MCF 10A (cell line): ENCODE results near the gene IL12A. TPM values are rescaled to one million over a fixed set of nuclear protein-coding genes. Genes with fewer than 3 reads are reported as not detected.

Source experiments
- BruUV-seq: library from RNA; stranded (reverse); fragments of 400-500 nt; replicated peaks from 2 replicates; lab custom pipeline; 2021; lab: Mats Ljungman, UMichigan
- CTCF ChIA-PET: fragments of 300-600 bp; sonication (Branson Sonifier 250); formaldehyde crosslinking; extraction: SDS; loops from one replicate; lab custom pipeline; 2021; ENCODE audit warnings: antibody characterized with exemption, inconsistent platforms; lab: Yijun Ruan, JAX
- POLR2A ChIA-PET: fragments of 300-600, 350-650 bp; sonication (Branson Sonifier 250); formaldehyde crosslinking; extraction: SDS; loops from one replicate; lab custom pipeline; 2020; ENCODE audit warnings: antibody characterized with exemption, inconsistent platforms; lab: Yijun Ruan, JAX
- DNase-seq: peaks from one replicate; pipeline ENCODE4 v3.0.0-alpha.2; 2018; ENCODE audit not compliant: unreplicated experiment
- H3K27ac Mint-ChIP-seq: one replicate; pipeline ENCODE4 v1.8.0; 2022; ENCODE audit warnings: mild to moderate bottlenecking, low read depth, mixed read lengths; ENCODE audit not compliant: unreplicated experiment
- H3K27me3 Mint-ChIP-seq: one replicate; pipeline ENCODE4 v1.8.0; 2022; ENCODE audit warnings: mixed read lengths; ENCODE audit not compliant: insufficient read depth, unreplicated experiment
- H3K36me3 Mint-ChIP-seq: one replicate; pipeline ENCODE4 v1.8.0; 2022; ENCODE audit warnings: mild to moderate bottlenecking, moderate library complexity, mixed read lengths; ENCODE audit not compliant: insufficient read depth, unreplicated experiment
- H3K4me1 Mint-ChIP-seq: one replicate; pipeline ENCODE4 v1.8.0; 2022; ENCODE audit warnings: mixed read lengths; ENCODE audit not compliant: insufficient read depth, unreplicated experiment
- H3K4me3 Mint-ChIP-seq: one replicate; pipeline ENCODE4 v1.8.0; 2022; ENCODE audit warnings: mild to moderate bottlenecking, moderate library complexity, mixed read lengths; ENCODE audit not compliant: unreplicated experiment
- H3K9me3 Mint-ChIP-seq: one replicate; pipeline ENCODE4 v1.8.0; 2022; ENCODE audit warnings: mixed read lengths; ENCODE audit not compliant: unreplicated experiment
- intact Hi-C: fragments of 100-400 bp; cut with micrococcal nuclease; formaldehyde crosslinking; loops from 2 replicates; pipeline ENCODE4 v1.14.1; 2022
- total RNA-seq: library from RNA; stranded (reverse); gene quantifications from 2 replicates; pipeline ENCODE4 v1.2.3, GENCODE V29; 2022
- TF ChIP-seq, protein P1 (sequence below): fragments of 200-600 bp; IDR thresholded peaks from one replicate; pipeline ENCODE4 v1.8.0; 2022; ENCODE audit warnings: antibody characterized with exemption, mild to moderate bottlenecking; ENCODE audit not compliant: unreplicated experiment

Gene IL12A
- total RNA-seq, 1 experiment from 2014 or later = 1.7 TPM

DNA sequence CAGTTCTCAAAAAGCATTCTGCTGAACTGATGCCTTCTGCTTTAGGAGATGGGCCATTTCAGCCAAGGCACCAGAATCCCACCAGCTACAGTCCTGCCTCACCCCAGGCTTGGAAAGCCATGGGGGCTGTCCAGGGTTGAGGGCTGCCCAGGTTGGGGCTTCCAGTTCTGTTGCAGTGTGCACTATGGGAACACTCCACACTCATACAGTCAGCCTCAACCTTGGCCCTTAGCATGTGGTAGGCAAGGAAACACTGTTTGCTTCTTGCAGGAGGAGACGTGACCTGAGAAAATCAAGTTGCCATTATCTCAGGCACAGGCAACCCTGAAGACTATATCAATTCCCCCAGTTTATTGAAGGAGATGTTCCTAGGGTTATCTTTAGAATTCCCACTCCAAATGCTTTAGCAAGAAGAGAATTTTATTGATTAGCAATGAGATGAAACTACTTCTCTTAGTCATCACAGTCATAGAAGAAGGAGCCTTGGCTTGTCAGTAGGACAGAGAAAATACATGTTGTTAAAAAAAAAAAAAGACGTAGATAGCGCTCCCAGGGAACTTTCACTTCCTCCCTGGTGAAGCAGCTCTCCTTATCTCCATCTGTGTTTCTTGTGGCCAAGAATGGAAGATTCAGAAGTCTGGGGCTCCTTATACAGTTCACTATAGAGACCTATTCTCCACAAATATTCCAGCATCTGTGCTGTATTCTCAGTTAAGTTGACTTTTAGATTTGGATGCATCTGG, 38.3 kb upstream of the IL12A start:
- BruUV-seq = no TSS peak

DNA sequence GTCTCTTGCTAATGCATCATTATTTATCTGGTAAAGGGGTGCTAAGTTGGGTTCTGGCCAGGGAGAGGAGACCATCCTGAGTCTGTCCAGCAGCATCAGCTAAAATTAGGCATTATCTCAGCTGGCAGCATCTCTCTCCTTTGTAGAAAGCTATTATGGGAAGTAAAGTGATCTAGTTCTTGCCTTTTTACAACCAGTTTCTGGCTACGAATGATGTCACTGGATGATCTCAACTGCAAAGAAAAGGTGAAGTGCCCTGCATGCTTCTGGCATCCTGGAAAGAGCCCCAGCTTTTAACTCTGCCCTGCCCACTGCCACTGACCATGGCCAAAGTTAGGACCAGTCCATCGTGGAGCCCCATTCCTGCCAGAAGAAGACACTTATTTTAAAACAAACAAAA, 37.1 kb upstream of the IL12A start:
- Mint-ChIP-seq H3K4me3 (no peak overlapping the region), H3K36me3 (no peaks in the 10 kb centered on the region), H3K4me1 (no peaks in the 10 kb centered on the region), H3K27ac (no peak overlapping the region), H3K27me3 (no peaks in the 10 kb centered on the region), H3K9me3 (no peaks in the 10 kb centered on the region)
- BruUV-seq = no TSS peak
- TF ChIP-seq, protein P1, sequence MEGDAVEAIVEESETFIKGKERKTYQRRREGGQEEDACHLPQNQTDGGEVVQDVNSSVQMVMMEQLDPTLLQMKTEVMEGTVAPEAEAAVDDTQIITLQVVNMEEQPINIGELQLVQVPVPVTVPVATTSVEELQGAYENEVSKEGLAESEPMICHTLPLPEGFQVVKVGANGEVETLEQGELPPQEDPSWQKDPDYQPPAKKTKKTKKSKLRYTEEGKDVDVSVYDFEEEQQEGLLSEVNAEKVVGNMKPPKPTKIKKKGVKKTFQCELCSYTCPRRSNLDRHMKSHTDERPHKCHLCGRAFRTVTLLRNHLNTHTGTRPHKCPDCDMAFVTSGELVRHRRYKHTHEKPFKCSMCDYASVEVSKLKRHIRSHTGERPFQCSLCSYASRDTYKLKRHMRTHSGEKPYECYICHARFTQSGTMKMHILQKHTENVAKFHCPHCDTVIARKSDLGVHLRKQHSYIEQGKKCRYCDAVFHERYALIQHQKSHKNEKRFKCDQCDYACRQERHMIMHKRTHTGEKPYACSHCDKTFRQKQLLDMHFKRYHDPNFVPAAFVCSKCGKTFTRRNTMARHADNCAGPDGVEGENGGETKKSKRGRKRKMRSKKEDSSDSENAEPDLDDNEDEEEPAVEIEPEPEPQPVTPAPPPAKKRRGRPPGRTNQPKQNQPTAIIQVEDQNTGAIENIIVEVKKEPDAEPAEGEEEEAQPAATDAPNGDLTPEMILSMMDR = no peak
- CTCF ChIA-PET = interaction anchor here (1.2 kb wide), 1 partner anchor 16 kb away, joined by 3 read pairs; no protein-coding TSS in a partner anchor
- POLR2A ChIA-PET = no interaction called here
- no peak for DNase-seq
- intact Hi-C loops = no loop called here

More for the DNA sequence above, 38.3 kb upstream of the IL12A start:
- no peak for DNase-seq
- TF ChIP-seq, protein P1 = no peak
- Mint-ChIP-seq H3K27ac (no peak overlapping the region), H3K27me3 (no peaks in the 10 kb centered on the region), H3K4me3 (no peak overlapping the region), H3K36me3 (no peaks in the 10 kb centered on the region), H3K9me3 (no peaks in the 10 kb centered on the region), H3K4me1 (no peaks in the 10 kb centered on the region)
- ChIA-PET POLR2A (no interaction called here), CTCF (interaction anchor here (0.7 to 1.2 kb wide), 3 partner anchors 15 to 58 kb away, joined by 3 read pairs; partner anchors contain the start of gene IL12A)
- intact Hi-C loops = no loop called here

GRCh38 chr3:159953325-159954085, 35.1 kb upstream of the IL12A start:
- no peaks in the 10 kb centered on the region for H3K4me1 Mint-ChIP-seq
- no TSS peak for BruUV-seq
- TF ChIP-seq, protein P1 = no peak
- no peak for DNase-seq
- ChIA-PET CTCF (interaction anchor here (1.2 kb wide), 1 partner anchor 24 kb away, joined by 3 read pairs; no protein-coding TSS in a partner anchor), POLR2A (interaction anchor here (0.6 kb wide), 2 partner anchors 18 to 472 kb away, joined by 3 to 6 read pairs; no protein-coding TSS in a partner anchor)
- H3K9me3 Mint-ChIP-seq = no peaks in the 10 kb centered on the region
- H3K27me3 Mint-ChIP-seq = no peaks in the 10 kb centered on the region
- H3K4me3 Mint-ChIP-seq = no peak overlapping the region
- H3K36me3 Mint-ChIP-seq = no peaks in the 10 kb centered on the region
- H3K27ac Mint-ChIP-seq = no peak overlapping the region
- intact Hi-C loops = no loop called here
